HuH-7.5 (cell line): ENCODE measurements around the gene RARA.

ENCODE experiments used
- DNase-seq: peaks from one replicate; pipeline ENCODE4 v3.0.0; 2011; ENCODE audit warnings: low spot score

The RARA gene

DNA sequence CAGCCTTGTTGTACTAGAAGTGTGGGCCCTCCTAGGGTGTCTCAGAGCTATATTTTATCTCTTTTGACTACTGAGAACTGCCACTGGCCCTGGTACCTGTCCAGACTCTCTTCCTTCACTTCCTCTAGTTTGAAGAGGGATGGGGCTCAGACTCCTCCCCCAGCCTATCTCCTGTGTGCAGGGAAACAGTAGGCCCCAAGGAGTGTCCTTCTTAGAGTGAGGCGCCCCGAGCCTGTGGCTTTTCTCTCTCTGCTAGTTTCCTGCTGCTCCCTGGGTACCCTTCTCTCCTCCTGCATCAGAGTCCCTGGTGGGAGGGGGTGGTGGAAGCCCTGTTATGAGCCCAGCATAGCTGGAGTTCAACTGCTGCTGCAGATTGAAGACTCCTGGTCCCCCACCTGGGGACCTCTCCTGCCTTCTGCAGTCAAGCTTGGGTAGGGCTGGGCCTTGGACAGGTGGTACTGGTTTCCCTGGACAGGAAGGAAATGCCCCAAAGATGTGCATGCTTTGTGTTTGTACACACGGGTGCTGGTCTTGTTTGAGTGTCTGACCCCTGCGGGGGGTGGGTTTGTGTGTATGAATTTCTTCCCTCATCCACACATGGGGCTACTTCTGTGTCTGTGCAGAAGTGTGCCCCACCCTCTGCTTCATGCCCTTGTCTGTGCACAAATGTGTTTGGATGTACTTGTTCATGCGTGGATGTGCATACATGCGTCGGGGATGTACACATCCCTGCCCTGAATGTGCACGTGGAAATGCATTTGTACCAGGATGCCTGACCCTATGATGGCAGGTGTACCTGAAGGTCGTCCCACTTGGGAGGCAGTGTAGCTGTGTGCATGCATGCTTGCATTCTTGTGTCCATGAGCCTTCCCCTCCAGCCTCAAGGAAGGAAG, 6.9 kb downstream of the RARA start:
- no peak for DNase-seq

DNA sequence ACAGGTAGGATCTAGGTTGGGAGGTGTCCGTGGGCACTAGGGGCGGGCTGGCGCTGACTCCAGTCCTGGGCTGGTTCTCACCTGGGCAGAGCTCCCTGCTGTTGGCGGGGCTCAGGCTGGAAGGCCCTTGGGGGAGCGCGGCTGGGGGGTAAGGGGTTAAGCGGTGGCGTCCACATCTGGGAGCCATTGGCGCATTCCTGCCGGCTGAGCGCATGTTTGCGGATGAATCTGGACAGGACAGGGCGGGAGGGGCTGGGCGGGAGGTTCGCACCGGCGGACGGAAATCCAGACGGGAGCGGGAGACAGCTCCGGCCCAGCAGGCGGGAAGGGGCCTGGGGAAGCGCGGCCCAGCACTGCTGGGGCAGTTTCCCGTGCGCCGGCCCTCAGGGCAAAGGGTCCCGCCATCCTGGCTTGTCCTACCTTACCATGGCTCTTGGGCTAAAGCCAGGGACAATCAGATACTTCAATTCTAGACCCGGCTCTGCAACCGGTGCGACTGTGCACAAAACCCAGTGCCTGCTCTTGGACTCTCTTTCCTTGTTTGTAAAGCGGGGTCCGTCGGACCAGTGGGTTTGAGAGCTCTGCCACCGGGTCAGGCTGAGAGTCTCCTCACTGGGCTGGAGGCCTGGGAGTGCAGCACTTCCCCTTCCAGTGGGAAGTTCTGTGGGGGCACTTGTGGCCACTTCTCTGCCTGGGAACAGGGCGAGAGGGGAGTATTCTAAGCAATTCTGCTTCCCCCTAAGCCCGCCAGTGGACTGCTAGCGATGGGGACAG, 7.8 kb downstream of the RARA start:
- peak; percentile 75 for DNase-seq

DNA sequence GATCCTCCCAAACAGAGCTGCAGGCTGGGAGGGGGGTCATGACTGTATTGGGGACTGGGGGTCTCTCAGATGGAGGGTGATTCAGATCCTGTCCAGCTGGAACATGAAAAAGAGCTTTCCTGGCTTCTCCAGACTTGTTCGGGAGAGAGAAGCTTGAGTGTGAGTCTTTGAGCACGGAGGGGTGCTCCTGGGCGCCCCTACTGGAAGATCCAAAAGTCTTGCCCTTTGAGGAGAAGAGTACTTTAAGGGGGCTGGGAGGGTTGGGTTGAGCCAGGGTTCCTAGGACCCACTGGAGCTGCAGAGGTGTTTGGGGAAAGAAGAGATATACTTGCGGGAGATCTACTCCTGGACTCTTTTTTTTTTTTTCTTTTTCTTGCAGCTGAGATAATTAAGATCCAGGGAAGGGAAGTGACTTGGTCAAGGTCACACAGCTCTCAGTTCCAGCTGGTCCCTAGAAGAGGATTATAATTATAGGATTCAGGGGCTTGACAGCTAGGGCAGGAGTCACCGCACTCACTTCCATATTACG, 8.4 kb downstream of the RARA start:
- peak; percentile 71 for DNase-seq

DNA sequence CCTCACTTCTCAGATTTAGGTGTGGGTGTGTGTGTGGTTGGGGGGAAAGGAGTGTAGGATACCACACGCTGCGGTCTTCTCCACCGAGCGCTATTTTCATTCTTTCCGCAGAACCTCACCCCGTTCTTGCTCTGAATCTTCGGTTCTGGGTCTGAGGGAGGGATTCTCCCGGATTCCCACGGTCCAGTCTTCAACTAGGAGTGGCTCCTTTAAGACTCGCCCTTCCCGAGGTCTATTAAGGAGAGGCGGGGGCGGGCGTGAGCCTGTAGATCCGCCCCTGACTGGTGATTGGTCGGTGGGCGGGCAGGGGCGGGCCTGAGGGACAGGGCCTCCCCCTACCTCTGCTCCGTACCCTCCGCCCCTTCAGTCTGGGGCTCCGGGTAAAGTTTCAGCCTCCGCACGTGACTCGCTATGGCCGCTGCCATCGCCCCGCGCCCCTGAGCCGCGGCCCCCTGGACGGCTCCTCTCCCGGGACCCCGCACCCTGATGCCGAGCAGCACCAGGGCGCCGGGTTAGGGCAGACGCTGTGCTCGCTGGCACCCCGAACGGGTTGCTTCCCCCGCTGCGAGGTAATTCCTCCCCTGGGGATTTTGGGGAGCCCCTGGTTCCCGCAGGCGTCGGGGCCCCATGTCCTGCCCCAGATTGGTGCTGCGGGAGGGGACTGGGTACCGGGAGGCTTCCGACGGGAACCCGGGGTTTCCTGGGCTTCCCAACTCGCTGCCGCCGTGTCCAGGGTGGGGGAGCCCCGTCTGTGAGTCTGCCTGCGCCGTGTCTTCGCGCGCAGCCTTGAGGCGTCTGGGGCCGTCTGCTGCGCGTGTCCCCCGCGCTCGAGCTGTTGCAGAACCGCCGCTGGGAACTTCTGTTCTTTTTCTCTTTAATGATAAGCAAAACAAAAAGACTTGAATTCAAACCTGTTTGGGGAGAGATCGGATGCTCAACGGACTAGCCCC, 9.2 kb downstream of the RARA start:
- DNase-seq, result peak; percentile 97

DNA sequence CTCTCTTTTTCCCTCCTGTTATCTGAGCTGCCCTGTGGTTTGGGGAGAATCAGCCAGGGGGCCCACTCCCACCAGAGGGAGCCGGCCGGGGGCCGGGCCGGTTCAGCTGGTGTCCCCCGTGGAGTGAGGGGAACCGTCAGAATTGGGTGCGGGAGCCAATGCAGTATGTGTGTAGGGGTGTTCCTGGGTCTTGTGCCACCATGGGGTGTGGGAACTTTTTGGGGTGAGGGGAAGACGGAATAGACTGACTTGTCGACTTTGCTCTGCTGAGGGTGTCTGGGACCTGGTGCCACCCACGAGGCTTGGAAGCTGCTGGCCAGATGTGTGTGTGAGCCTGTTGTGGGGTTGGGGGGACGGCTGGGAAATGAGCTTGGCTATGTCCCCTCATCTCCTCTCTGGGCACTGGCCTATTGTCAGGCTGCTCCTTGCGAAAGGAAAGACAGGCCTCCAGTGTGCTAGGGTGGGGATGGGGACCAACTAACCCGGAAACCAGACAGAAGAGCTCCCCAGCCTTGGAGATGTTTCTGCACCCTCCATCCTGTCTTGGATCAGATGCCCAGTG, 9.9 kb downstream of the RARA start:
- no peak for DNase-seq

DNA sequence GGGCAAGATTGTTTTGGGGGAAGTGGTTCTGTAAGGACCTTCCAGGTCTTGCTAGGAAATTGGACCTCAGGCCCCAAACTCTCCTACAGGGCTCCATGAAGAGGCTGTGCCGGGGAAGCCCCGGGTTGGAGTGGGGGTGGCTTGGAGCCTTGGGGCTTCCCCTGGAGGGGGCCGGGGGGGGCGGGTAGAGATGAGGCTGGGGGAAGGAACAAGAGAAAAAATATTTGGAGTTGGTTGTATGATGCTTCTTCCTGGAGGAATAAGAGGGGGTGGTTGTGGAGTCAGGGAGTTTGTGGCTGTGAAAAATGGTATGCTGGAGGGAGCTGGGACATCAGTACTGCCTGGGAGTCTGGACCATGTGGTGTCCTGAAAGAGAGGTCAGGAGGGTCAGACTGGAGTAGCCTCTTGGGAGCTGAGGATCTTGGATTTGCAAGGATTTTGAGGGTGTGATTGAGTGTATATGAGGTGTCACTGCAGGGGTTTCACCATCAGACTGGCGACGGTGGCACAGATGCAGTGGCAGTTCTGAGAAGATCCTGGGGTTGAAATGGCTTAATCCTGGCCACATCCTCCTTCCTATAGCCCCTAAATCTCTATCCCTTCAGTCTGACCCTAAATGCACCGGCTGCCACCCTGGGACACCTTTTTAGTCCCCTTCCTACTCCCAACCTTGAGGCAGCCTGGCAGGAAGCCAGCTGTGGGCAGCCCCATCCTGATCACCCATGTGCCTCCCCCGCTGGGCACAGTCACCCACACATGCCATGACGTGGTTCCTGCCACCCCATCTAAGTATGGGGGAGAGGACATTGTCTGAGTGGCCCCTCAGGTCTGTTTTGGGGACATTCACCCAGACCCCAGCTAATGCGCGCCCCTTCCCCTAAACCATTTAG, 10.9 kb downstream of the RARA start:
- no peak for DNase-seq

DNA sequence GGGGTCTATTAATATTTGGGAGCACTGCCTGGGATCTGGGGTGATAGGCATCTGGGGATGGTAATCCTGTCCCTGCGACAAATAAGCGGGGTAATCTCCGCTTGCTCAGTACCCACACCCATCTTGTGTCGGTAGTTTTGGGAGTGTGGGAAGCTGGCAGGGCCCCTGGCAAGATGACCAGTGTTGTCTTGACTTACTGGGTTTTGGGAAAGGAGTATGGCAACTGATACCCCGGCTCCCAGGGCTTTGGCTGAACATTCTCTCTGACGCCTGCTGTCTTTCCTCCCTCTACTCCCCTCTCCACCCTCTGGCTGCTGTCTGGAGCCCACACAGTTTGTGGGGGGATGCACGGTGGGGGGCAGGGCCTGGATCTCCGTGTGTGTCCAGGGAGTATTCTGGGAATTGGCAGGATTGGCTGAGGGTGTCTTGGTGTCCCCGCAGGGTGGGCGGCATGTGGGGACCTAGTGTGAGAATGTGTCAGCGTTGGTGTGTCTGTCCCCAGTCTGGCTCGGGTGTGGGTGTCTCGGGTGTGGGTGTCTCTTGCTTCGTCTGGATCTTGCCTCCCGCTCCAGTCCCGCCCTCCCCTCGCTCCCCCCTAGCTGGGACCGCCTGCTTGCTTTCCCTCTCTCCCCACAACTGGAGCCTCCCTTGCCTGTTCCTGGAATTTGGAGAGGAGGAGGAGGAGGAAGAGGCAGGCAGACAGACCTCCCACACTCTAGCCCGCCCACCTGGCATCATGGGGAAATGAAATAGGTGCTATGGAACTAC, 12.0 kb downstream of the RARA start:
- no peak for DNase-seq

DNA sequence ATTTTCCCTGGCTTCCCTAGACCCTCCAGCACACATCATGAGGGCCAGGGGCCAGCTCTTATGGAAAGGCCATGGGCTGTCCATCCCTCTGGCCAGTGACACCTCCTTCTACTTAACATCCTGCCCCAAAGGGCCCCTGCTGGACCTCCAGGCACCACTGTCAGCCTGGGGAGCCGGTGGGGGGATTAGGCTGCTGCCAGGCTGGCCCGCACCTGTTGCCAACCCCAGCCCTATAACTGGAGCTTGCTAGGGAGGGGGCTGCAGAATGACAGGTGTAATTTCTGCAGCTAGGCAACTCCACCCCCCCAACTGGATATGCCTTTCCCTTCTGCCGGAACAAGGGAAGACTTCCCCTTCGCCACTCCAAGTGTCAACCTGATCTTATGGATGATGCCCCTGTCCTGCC, 12.5 kb downstream of the RARA start:
- DNase-seq, result no peak

DNA sequence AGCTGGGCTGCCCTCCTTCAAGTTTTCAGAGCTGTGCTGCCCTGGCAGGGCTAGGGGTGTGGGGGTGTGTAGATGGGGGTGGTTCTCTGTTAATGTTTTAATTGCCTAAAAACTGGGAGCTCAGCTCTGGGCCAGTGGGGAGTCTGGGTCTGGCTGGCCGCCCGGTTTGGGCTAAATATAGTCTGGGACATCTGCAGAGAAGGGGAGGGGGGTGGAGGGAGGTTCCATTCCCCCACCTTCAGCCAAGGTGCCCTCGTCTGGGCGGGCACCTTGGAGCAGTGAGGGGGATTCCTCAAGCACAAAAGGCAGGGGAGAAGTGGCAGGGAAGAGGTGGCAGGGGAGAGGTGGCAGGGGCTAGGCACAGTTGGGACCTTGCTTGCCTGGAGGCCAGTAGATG, 13.0 kb downstream of the RARA start:
- no peak for DNase-seq

DNA sequence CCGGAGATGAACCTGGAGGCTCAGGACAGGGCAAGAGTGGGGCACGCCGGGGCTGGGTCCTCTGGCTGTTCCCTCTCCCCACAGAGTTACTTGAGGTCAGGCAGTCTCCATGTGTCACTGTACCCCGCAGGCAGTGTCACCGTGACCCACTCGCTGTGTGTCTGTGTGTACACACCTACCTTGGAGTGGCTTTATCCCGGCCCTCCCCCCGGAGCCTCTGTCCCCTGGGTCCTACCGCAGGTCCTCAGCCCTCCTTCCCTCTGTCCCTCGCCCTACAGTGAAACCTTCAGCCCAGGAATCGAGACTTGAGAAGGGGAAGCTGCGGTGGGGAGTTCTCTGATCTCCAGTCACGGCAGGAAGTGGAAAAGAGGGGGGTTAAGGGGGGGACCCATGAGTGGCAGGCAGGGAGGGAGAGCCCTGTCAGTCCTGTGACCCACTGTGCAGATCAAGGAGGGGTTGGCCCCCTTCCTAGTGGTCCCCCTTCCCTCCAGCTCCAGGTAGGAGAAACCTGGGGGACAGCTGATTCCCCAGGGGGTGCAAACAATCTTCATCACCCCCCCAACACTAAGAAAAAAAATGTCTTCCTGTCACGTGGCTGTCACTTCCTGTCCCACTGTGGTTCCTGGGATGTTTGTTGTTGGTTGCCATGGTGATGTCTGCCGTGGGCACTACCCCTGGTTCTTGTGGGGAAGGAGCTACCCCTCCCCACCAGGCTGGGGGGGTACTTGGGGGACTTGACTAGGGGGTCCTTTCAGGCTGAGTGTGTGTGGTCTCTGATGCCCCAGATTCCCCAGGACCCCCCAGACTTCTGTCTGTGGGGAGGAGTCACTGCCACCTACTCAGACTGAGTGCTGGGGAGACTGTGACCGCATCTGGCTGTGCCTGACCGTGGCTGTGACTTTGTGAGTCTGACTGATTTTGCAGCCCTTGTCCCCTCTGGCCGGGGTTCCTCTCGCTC, 13.7 kb downstream of the RARA start:
- no peak for DNase-seq

DNA sequence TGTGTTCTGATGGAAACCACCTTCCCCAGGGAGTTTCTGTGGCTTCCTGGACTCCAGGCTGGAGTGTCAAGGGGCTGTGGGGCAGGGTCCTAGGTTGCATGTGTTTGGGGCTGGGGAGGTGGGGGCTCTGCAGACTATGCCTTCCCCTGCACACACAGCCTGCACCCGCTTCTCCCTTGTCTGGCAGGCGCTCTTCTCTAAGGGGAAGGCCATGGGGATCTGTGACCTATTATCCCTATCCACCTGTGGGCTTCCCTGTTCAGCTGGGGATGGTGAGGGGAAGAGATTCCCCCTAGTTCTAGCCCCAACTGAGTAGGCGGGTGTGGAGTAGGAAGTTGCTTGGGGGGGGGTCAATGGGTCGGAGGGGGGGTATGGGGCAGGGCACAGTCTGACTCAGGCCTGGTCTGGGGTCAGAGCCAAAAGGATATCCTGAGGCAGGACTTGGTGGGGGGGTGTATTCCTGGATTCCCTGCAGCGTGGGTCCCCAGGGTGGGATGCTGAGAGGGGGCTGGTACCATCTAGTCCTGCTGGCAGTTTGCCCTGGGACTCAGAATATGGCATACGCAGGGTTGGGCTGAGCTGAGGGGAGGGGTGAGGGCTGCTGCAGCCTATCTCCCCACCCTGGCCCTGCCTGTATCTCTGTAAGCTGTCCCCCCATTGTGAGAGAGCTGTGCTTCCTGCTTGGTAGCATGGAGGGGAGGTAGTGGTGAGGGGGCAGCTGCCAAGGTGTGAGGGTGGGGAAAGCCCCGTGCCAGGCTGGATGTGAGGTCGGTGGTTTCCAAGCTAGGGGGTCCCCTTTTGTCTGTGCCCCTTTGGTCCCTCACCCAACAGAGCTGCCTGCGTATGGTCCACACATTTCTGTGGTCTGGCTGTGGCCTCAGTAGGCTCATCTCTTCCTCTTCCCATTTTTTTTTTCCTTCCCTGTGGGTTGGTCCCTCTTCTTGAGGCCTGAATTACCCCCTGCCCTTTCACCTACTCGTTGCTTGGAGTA, 14.7 kb downstream of the RARA start:
- DNase-seq, result no peak

DNA sequence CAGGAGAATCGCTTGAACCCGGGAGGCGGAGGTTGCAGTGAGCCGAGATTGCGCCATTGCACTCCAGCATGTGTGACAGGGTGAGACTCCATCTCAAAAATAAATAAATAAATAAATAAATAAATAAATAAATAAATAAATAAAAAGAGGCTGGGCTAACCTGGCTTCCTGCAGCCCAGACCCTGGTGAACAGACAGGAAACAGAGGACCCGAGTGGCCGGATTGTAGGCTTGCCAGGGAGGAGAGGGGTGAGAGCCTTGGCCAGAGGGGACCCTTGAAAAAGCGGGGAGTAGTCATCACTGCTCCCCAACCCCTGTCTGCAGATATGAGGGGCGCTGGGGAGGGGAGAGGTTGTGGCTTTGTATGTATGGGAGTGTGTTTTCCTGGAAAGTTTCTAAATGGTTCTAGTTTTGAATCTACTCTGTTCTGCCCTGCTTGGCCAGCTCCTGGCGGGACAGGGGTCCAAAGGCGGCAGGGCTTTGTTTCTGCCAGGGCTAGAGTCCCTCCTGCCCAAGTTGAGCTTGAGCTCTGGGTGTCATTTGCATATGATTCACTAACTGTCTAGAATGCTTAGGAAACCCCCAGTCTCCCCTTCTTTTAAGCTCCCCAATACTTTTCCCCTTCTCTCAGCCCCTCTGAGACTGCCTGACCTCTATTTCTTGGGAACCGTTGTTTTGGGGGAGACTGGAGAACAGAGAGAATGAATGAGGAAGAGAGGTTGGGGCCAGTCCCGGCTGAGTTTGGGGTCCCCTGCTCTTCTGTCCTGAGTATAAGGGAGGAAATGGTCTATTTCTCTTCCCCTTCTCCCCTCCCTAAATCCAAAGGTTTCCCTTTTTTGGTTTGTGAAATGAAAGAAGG, 16.4 kb downstream of the RARA start:
- no peak for DNase-seq

DNA sequence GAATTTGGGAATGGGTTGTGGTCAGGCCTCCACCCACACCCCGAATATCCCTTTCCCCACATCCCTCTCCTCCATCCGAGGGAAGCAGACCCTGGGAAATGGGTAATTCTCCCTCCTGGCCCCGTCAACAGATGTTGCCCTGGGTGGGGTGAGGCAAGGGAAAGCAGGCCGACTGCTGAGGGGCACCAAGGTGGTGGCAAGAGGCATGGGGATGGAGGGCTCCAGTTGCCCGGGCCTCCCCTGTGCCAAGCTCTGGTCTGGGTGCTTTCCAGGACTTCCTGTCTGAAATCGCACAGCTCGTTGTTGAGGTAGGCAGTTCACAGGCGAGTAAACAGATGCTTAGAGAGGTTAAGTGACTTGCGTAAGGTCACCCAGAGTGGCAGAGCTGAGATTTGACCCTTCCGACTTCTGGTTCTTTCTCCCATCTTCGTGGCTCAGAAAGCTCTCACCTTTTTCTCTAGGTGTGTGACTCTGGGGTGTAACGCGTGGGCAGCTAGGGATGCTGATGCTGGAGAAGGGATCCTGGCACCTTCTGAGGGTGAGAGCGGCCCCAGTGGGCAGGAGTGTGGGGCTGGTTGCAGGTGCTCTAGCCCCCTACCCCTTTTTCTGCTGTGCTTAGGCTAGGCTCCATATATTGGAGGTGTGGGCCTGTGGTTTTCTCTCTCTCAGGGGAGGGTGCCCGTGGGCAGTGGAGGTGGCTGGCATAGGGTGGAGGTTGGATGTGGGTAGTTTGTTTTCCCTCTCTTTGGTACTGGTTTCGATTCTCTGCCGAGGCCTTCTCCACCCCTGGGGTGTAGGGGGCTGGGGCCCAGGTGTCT, 17.2 kb downstream of the RARA start:
- no peak for DNase-seq

DNA sequence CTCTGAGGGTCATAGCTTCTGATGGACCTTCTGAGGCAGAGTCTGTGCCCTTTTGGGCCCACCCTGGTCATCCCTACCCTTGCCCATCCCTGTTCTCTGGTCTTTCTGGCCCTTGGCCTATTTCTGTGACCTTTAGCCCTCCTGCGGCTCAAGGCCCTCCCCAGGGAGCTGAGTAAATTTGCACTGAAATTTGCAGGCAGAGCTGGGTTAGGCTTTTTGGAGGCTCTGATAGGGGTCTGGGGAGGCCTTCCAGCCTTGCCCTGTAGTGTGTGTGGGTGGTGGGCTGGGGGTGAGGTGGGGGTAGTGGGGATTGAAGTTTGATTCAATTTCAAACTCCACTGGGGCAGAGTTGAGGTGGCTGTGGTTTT, 17.8 kb downstream of the RARA start:
- no peak for DNase-seq

DNA sequence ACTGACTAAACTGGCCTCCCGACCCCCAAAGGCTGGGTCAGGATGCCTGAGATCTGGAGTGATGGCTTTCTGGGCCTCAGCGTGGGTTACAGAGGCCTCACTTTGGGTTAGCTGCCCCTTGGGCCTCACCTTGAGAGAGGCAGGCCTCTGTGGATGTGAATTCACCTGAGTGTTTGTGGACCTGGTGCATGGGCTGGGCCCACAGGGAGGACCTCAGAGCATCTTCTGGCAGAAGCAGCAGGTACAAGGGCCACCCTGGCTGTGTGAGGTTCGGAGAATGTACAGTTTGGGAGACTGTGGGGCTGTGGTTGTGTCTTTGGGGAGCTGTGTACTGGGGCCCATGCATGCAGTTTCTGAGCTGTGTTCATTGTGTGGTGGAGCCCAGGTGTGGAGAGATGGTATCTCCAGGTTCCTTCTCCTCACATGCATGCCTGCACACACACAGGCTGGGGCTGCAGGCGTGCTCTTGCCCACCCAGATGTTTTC, 18.3 kb downstream of the RARA start:
- no peak for DNase-seq
